ENCODE measurements around the gene C1QTNF5. TPM values are rescaled to one million over a fixed set of nuclear protein-coding genes. Genes with fewer than 3 reads are reported as not detected.

Gene C1QTNF5
- total RNA-seq, 1 donor from 2014 or later = not detected

DNA sequence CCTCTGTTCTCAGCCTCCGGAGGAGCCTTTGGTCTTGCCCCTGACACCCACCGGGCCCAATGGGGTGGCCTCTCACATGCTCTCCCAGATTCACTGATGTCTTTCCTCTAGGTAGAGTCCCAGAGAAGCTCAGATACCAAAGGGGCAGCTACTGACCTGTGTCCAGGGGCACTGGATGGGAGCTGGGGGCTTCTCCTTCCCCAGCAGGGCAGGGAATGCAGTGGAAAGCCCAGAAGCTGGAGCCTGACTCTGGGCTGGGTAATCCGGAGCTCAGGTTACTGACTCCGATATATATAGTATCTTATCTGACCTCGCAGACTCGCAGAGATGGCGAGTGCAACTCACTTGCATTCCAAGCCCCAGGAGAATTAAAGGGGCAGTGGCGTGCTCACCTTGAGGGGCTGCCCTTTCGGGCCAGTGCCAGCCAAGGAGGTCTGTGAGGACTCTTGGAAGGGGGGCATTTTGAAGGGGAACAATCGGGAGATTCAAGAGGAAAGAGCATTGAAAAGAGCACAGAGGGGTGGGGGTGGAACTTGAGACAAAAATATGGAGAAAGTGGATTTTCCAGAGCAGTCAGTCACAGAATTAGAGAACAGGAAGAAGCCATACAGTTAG is 38.3 kb upstream of the C1QTNF5 start:
- ATAC-seq (ENCODE audit: low read depth) (no peak), DNase-seq (no peak)
- ChIA-PET POLR2A (no interaction called here), CTCF (interaction anchor here (1.1 to 2.0 kb wide), 2 partner anchors 14 to 22 kb away, joined by 3 to 6 read pairs; no protein-coding TSS in a partner anchor)
- Mint-ChIP-seq H3K4me3 (no peak overlapping the region), H3K4me1 (no peaks in the 10 kb centered on the region), H3K27ac (no peak overlapping the region), H3K27me3 (peaks cover 3% of the 10 kb centered on the region), H3K36me3 (ENCODE audit: low read depth) (no peaks in the 10 kb centered on the region), H3K9me3 (no peaks in the 10 kb centered on the region)
- intact Hi-C loops (cut with micrococcal nuclease) = no loop called here
- no peak for TF ChIP-seq CTCF (IDR thresholded peaks at IDR 0.05)

- Mint-ChIP-seq H3K4me3 (no peak overlapping the region), H3K4me1 (no peaks in the 10 kb centered on the region), H3K27me3 (peaks cover 3% of the 10 kb centered on the region), H3K27ac (no peak overlapping the region), H3K9me3 (no peaks in the 10 kb centered on the region), H3K36me3 (ENCODE audit: low read depth) (no peaks in the 10 kb centered on the region)
- CTCF ChIA-PET = interaction anchor here (1.1 to 2.0 kb wide), 2 partner anchors 13 to 22 kb away, joined by 3 to 6 read pairs; no protein-coding TSS in a partner anchor
- POLR2A ChIA-PET = interaction anchor here (0.6 kb wide), 1 partner anchor 68 kb away, joined by 6 read pairs; no protein-coding TSS in a partner anchor
- DNase-seq (no peak), ATAC-seq (ENCODE audit: low read depth) (no peak)
- TF ChIP-seq CTCF (IDR thresholded peaks at IDR 0.05) = no peak
- intact Hi-C loops (cut with micrococcal nuclease) = no loop called here
Observed at GRCh38 chr11:119377961-119378667, 37.4 kb upstream of the C1QTNF5 start.

- Mint-ChIP-seq H3K36me3 (ENCODE audit: low read depth) (no peaks in the 10 kb centered on the region), H3K4me3 (no peak overlapping the region), H3K27ac (no peak overlapping the region), H3K27me3 (peaks cover 3% of the 10 kb centered on the region), H3K9me3 (no peaks in the 10 kb centered on the region), H3K4me1 (no peaks in the 10 kb centered on the region)
- no peak for DNase-seq
- intact Hi-C loops (cut with micrococcal nuclease) = no loop called here
- ChIA-PET CTCF (interaction anchor here (2.0 to 3.4 kb wide), 2 partner anchors 21 kb away, joined by 6 to 18 read pairs; no protein-coding TSS in a partner anchor), POLR2A (interaction anchor here (0.6 kb wide), 1 partner anchor 67 kb away, joined by 6 read pairs; no protein-coding TSS in a partner anchor)
- TF ChIP-seq CTCF (IDR thresholded peaks at IDR 0.05) = no peak
- ATAC-seq (ENCODE audit: low read depth) = no peak
Observed at GRCh38 chr11:119377112-119377901, 36.6 kb upstream of the C1QTNF5 start.

- Mint-ChIP-seq H3K9me3 (no peaks in the 10 kb centered on the region), H3K4me1 (no peaks in the 10 kb centered on the region), H3K27me3 (peaks cover 6% of the 10 kb centered on the region), H3K27ac (no peak overlapping the region), H3K36me3 (ENCODE audit: low read depth) (no peaks in the 10 kb centered on the region), H3K4me3 (no peak overlapping the region)
- DNase-seq = no peak
- ATAC-seq (ENCODE audit: low read depth) = no peak
- TF ChIP-seq CTCF (IDR thresholded peaks at IDR 0.05) = no peak
- ChIA-PET CTCF (interaction anchor here (1.4 to 3.4 kb wide), 2 partner anchors 15 to 20 kb away, joined by 3 to 18 read pairs; no protein-coding TSS in a partner anchor), POLR2A (interaction anchor here (0.6 kb wide), 1 partner anchor 153 kb away, joined by 5 read pairs; no protein-coding TSS in a partner anchor)
- intact Hi-C loops (cut with micrococcal nuclease) = no loop called here
Observed at GRCh38 chr11:119376197-119376847, 35.6 kb upstream of the C1QTNF5 start.

All from activated B cell treated with CpG ODN at 0.5 μM for 24 hours (primary cell).